ENCODE results near the gene NFATC1.

Gene NFATC1

DNA sequence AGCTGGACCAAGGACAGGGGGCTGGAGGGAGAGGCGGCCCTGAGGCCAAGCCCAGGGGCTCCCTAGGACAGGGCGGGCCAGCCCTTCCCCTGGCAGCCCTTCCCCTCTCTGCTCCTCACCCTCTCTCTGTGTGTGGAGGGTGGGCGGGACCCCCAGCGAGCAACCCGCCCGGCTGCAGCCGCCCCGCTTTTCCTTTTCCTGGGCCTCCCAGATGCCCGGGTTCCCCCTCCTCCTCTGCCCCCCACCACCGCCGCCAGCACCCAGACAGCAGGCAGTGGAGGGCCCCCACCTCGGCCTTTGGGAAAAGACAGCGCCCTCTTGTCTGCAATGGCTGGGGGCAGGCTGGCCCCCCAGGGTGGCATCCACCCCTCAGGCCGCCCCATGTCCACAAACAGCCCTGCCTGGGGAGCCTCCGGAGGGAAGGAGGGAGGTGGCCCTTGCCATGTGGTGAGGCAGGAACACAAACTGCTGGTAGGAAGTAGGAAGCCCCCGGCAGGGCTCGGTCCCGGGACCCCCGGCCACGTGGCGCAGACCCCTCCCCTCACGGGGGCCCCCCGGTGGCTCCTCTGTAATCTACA, 148.7 kb downstream of the NFATC1 start:
- no peak for DNase-seq

DNA sequence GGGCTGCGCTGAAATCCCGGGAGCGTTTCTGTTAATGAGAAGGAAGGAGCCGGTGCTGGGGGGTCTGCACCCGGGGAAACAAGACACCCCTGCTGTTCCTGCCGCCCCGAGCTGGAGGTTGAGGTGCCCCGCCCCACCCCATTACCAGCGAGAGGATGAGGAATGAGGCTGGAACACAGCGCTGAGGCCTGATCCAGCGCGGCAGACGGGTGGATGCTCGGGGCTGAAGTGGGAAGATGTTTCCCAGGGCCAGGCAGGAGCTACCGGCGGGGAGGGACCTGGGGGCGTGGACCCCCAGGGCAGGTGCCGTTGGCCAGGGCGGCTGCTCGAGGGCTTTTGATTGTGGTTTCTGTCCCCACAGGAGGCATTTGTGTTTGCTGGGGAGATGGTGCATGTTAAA, 149.5 kb downstream of the NFATC1 start:
- no peak for DNase-seq

DNA sequence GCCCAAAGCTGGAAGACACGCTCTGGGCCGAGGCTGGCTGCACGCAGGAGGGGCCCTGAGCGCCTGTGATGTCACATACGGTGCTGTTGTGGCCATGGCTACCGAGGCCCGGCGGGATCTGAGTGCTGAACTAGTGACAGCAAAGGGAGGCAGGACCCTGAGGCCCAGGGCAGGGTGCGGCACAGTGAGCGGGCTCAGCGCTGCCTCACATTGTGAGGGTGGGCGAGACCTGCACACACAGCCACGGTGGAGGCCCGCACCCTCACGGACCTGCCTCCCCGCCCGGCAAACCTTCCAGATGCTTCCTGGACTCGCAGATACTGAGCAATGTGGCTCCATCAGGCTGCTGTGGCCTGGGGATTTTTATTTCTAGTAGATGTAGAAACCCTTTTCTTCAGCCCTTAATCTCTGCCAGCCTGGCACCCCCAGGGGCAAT, 150.0 kb downstream of the NFATC1 start:
- DNase-seq = no peak

DNA sequence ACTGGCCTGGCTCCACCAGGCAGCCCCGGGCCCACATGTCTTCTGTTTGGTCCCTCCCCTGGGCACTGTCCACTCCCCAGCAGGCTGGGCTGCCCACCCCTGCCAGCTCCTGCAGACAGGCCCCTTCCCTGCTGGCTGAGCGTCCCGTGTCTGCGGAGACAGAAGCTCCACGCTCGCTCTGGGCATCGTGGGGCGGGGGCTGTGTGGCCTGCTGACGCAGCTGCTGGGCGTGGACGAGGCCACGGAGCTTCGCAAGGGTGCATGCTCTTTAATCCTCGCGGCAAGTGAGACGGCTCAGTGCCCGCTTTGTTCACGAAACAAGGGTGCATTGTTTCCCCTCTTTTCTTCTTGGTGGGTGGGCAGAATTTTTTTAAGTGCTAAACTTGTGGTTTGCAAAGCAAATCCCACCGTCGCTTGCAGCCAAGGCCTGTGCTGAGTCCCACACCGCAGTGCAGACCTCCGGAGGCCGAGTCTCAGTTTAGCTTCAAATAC, 151.1 kb downstream of the NFATC1 start:
- DNase-seq = no peak

DNA sequence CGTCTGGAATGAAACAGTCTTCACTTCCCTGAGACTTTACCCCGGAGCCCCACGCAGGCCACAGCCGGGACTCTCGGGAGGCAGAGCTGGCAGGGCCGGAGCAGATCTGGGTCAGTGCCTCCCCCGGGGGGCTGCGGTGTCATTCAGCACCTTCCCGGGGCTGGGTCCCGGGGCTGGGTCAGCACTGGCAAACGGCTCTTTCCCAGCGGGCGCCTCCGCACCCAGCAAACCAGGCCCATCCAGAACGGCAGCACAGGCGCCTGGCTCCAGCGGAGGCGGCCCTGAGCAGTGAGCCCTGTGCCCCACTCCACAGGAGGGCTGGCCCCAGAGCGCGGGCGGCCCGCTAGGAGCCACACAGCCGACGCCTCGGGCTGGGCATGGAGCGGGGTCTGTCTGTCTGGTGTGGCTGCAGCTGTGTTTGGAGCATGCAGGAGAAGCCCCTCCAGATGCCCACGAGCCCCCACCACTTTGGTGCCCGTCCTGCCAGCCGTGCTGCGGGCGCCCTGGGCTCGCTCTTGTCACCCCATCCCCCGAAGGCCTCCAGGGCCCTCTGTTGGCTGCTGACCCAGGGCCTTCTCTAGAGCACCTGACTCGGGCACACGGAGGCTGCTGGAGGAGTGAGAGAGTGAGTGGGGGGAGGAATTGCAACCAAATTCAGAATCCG, 151.8 kb downstream of the NFATC1 start:
- DNase-seq = no peak

DNA sequence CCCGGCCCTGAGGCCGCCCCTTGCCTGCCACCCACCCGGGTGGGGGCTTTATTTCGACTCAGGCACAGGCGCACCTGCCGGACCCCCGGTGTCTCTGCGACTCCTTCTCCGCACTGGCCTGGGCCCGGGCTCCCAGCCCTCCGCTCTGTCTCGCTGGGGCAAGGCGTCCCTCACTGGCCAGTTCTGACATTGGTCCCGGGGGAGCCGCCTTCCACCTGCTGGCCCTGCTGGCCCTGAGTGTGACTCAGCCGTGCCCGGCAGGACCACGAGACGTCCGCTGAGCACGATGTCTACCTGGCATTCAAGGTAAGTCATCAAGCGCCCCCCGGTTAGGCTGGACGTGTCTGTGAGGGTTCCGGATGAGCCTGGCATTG, 152.3 kb downstream of the NFATC1 start:
- DNase-seq = no peak

DNA sequence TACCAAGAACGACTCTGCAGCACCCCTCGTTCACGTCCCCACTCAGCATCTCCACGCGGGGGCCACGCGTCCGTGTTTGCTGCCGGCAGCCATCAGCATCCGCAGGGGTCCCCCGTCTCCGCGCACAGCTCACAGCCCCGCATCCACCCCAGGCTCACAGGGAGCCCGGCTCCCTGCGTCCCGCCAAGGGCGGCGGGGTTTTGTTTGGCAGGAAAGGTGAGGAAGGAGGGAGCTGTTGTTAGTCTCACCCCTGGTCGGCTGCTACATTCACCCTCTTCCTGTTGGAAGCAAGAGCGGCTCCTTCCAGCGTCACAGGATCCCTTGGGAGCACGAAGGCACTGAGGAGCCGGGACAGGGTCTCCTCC, 152.9 kb downstream of the NFATC1 start:
- DNase-seq = no peak

DNA sequence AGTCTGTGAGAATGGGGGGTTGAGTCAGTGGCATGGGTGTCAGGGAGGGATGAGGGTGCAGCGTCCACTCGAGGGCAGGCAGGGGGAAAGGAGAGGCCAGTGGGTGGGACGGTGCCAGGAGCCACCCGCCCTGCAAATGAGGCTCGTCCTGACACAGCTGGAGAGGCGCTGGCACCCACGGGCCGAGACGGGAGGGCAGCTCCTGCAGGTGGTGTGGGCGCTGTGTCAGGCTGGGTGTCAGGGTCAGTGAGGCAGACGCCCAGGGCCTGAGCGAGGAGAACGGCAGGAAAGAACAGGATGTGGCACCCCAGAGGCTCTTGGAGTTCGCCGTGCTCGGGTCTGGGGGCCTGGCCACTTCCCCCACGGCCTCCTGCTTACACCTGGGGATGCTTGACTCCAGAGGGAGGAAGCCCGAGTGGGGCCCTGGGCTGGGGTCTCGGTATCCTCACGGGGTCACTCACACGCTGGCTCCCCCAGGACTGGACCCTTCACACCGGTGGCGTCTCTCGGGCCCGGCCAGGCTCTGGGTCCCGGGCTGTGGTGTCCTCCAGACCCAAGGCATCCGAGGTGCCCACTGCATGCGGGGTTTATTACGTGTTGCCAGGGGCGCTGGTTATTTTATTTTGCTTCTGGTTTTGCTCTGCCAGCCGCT, 153.4 kb downstream of the NFATC1 start:
- no peak for DNase-seq

DNA sequence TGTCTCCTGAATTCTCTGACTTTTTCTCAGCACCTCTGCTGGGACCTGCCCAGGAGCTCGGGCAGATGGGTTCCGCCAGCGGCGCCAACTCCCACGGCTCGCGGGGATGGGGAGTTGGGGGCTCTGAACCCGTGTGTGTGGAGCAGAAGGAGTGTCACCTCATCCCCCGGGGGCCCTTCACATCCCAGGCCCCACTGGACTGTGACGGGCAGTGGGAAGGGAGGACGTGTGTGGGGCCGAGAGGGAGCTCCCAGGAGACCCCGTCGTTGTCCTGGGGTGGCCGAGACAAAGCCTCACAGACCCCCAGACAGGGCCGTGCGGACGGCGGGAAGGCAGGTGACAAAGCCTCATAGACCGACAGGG, 153.9 kb downstream of the NFATC1 start:
- DNase-seq = no peak

DNA sequence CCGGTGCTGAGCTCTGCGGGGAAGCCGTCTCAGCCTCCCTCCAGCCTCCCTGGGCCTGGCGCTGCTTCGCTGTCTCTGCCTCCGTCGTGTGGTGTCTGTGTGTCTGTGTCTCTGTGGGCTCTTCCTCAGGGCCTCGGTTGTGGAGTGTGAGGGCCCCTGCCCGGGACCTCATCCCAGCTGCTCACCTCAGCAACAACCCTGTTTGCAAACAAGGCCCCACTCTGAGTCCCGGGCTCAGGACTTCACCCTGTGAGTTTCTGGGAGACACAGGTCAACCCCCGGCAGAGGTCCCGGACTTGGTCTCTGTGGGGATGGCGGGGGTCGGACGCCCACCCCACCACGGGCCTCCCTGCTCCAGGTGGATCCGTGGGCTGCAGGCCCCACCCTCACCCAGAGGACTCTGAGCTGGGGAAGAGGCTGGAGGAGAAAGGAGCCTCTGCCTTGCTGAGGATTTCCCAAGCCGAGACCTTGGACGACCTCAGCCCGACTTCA, 156.5 kb downstream of the NFATC1 start:
- no peak for DNase-seq

DNA sequence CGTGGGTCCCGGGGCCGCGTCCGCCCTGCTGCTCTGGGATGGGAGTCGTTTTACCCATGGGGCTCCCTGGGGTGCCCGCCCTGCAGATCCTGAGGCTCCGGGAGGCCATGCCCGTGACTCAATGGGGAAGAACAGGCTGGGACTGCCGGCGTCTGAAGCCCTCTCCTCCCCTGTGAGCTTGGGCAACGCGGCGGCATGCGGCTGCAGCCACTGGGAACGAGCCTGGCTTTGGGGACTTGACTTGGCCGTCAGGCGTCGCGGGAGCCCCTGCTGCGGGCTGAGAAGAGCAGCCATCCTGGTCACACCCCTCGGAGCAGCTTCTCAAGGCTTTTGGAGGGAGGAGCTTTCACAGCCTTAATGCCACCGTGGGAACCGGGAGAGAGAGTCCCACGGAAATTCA, 157.0 kb downstream of the NFATC1 start:
- no peak for DNase-seq

DNA sequence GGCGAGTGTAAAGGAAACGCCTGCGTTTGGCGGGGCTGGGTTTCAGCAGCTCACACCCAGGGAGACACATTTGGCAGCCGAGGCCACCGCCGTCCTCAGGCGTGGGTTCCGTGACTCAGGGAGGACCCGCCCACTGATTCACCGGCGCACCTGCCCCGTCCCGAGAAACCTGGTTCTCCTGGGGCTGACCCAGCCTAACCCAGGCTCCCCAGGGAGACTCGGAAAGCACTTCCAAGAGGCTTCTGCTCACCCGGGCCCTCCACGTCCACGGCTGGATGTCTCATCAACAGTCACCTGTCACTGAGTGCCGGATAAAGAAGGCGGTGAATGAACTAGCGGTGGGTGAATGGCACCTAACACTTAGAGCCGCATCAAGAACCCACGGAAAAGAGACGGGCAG, 157.4 kb downstream of the NFATC1 start:
- no peak for DNase-seq

DNA sequence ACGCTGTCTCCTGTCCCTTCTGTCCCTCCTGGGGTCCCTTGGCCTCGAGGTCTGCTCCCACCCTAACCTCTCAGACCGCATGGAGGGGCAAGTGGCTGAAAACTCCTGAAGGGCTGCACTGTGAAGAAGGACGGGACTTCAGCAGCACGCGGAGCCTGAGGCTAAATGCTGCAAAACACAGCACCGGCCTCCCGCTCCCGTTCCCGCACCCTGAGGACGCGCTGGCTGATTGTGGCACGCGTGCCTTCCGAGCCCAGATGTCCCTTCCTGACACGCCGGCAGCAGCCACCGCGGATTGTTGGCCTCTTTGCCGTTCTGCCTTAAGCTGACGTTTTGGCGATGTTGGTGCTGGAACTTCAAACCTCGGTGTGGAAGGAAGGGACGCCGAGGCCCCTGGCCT, 158.0 kb downstream of the NFATC1 start:
- no peak for DNase-seq

DNA sequence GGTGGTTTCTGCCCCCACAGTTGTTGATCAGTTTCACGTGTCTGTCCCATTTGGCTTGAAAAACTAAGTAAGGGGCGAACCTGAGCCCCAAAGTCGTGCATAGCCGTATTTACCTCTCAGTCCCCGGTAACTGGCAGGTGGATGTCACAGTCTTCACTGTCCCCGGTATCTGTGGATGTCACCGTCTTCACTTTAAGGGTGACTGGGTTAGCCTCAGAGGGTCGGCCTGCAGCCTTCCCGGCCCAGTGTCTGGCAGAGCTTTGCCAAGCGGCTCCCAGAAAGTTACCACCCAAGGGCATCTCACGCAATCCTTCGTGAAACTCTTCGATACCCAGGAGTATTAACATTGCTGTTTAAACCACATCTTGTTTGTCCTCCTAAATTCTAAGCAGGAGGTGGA, 158.6 kb downstream of the NFATC1 start:
- no peak for DNase-seq

DNA sequence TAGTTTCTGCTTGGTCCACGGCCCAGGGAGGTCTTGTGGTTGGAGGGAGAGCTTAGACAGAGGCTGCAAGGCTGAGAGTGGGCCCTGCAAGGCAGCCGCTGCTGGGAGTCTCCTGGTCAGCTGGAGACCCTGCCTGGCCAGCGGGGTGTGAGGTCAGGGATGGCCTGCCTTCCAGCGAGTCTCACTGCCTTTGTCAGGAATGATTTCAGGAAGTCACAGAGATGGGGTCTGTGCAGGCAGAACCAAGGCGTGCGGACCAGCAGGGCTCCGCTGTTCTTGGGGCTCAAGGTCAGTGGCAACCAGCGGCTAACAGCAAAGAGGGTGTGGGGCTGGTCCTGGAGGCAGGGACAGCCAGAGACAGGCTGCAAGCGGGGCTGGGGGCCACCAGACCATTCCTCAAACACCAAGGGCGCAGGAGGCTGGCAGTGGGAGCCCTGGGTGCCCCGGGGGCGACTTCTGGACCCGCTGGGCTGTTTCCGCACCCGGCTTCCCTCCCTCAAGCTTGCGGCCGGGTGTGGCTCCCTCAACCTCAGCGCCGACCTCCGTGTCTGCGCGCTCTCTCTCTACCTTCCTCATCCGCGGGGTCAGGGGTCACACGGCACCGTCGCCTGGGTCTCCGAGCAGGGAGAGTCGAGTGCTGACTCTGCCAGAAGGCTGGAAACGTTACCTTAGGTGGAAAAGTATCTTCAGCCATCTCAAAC, 159.4 kb downstream of the NFATC1 start:
- DNase-seq = no peak

DNA sequence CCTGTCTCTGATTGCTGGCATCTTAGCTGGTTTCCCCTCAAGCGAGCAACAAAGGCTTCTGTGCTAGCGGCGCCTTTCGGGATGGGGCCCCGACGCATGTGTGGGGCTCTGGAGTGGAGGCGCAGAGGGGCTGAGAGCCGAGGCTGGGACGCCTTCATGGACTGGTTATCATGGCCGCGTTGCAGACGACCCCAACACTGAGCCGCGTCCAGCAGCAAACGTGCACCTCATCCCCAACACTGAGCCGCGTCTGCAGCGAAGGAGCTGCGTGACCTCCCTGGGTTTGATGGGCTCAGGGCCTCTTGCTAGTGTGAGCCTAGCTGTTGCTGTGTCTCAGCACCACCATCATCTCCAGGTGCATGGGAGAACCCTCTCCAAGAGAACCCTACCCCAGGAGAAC, 160.2 kb downstream of the NFATC1 start:
- no peak for DNase-seq

DNA sequence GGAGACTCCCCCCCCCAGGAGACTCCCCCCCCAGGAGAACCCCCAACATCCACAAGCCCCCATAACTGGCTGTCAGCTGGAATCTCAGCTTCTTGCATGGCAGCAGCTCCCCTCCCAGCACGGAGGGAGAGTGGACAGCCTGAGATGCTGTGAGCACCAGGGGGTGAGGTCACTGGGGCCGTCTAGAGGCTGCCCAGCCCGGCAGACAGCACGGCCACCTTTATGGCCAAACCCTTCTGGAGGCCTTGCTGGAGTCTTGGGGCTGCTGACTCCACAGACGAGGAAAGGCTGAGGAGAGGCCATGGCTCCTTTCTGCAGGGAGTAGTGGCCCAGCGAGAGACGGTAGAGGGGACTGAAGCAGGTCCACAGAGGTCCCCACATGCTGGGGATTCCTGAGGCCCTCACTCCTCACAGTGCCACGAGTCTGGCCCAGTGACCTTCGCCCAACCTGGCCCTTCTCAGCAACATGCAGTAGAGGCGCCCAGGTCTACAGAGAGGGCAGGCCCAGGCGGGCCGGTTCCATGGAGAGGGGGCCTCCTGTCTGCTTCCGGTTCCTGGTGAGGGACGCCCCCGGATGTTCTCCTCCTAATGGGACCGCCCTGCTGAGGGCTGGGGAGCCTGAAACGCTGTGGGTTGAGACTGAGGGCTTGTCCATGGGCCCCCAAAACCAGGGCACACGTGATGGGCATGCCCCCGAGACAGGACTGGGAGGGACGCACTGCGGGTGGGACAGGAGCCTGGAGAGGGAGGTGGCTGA, 161.3 kb downstream of the NFATC1 start:
- no peak for DNase-seq

DNA sequence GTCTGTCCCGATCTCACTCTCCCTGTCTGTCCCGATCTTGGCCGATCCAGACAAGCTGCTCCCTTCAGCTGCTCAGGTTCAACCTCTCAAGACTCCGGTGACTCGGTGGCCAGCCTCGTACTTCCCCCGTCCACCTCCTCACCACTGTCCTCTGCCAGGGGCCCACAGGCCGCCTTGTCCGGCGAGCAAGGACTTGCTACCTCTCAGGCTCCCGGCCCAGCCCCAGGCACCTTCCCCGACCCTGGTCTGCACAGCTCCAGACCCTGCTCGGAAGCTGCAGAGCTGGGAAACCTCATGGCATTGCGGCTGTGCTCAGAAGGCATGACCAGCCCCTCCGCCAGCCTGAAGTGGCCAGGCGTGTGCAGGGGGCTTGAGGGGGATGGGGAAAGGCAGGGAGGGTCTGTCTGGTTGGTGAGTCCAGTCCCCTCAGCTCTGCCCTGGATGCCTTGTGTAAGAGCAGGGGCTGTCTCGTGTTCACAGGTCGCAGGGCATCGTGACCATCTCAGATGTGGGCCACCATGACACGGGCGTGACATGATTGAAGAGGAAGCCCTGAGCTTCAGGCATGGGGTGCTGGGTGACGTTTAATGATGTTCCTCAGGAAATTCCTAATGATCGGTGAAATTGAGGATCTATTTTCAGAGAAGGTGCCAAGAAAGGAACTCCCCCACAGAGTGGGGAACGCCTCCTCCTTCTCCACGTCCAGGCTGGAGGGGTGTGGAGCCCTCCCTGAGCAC, 162.6 kb downstream of the NFATC1 start:
- DNase-seq = no peak

DNA sequence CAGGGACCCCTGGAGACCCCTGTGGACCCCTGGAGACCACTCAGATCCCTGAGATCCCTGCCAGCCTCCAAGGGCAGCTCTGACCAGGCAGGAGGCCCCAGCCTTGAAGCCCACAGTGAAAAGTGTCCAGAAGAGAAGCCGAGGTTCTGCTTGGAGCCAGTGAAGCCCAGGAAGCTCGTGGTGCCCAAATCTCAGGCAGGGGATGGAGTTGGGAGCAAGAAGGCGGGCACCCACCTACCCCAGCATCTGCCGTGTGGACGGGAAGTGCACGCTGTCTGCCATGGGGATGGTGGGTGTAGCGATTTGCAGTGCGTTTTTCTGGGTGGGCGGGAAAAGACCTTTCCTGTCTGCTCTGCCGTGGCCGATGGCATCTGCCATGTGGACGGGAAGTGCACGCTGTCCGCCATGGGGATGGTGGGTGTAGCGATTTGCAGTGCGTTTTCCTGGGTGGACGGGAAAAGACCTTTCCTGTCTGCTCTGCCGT, 163.2 kb downstream of the NFATC1 start:
- DNase-seq = no peak

DNA sequence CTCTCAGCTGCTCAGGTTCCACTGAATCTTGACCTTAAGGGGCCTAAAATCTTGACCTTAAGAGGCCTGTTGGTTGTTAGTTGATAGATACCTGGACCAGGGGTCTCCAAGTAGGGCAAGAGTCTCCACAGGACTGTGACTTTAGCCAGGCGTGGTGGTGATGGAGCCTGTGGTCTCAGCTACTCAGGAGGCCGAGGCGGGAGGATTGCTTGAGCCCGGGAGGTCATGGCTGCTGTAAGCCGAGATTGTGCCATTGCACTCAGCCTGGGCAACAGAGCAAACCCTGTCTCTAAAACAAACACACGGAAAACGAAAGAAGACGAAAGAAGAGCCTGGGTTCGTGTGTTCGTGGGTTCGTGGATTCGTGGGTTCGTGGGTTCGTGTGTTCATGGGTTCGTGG, 163.7 kb downstream of the NFATC1 start:
- DNase-seq = no peak

DNA sequence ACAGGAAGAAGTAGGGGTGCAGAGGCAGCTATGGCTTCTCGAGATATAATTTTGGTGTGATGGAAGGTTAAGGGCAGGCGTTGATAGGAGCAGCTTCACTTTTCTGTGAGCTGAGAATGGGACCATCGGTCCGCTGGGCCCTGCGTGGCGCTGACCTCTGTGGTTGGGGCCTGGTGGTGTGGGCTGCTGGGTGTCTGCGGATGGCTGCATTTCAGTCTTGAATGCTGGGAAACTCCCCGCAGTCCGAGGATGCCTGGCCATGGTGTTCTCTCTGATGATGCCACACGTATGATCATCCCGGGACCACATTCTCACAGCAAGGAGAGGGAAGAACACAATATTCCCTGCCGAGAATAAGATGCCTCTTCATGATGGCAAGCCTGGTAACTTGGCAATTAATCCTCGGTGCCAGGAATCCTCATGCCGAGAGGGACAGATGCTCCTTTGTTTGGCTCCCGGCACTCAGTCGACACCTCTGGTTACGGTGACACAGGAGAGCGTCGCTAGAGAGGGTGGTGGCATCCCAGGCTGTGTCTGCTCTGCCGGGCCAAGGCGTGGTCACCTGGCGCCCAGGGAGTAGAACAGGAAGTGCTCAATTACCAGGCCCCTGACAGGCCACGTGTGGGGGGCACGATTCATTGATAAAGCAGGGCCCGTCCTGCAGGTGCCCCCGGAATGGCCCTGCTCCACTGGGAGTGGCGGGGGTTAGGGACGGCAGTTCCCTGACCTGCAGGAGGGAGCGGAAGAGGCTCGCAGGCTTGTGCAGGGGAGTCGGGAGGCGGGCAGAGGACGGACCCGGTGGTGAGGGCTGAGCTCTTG, 164.5 kb downstream of the NFATC1 start:
- no peak for DNase-seq
